Panc1 (cell line): Measurements from ENCODE around the gene CXCR3. TPM values are rescaled to one million over a fixed set of nuclear protein-coding genes. Genes with fewer than 3 reads are reported as not detected.

Source experiments
- ATAC-seq: fragments of 200-7000 bp; cut with Tn5 transposase; 2 replicates; pipeline ENCODE4 v1.9.1; 2020; ENCODE audit warnings: mild to moderate bottlenecking, moderate library complexity
- BruUV-seq: library from RNA; stranded (reverse); fragments of 400-500 nt; replicated peaks from 2 replicates; lab custom pipeline; 2021; lab: Mats Ljungman, UMichigan
- CTCF ChIA-PET: fragments of 300-600 bp; sonication (Branson Sonifier 250); formaldehyde crosslinking; loops from one replicate; lab custom pipeline; 2022; ENCODE audit warnings: antibody characterized with exemption; lab: Charles Lee
- POLR2A ChIA-PET: fragments of 300-600 bp; sonication (Branson Sonifier 250); formaldehyde crosslinking; loops from one replicate; lab custom pipeline; 2022; ENCODE audit warnings: antibody characterized with exemption; lab: Charles Lee
- DNase-seq: peaks from one replicate; pipeline ENCODE4 v3.0.0-alpha.2; 2010; ENCODE audit warnings: low read depth, low spot score
- H3K27ac ChIP-seq: 2 replicates; pipeline ENCODE4 v1.5.1; 2011; ENCODE audit warnings: mild to moderate bottlenecking, low read length, inconsistent platforms
- H3K27me3 ChIP-seq: fragments of 200-500 bp; sonication (Bioruptor generic); 2 replicates; pipeline ENCODE4 v1.6.0; 2014; ENCODE audit warnings: low read length, inconsistent platforms; ENCODE audit not compliant: control insufficient read depth, insufficient read depth
- H3K36me3 ChIP-seq: fragments of 200-500 bp; sonication (Bioruptor generic); 2 replicates; pipeline ENCODE4 v1.5.1; 2014; ENCODE audit warnings: inconsistent platforms, mild to moderate bottlenecking, low read length, moderate library complexity; ENCODE audit not compliant: control insufficient read depth, insufficient read depth
- H3K4me1 ChIP-seq: 2 replicates; pipeline ENCODE4 v1.5.1; 2011; ENCODE audit warnings: inconsistent platforms, mild to moderate bottlenecking, low read length, moderate library complexity; ENCODE audit not compliant: control insufficient read depth, insufficient read depth
- H3K4me3 ChIP-seq, 2 experiments: 2 replicates each; pipeline ENCODE4 v1.5.1; 2011 to 2012; ENCODE audit warnings: low read depth in 2 of 2, low read length in 2 of 2, mild to moderate bottlenecking in 2 of 2, inconsistent platforms in 1 of 2, moderate library complexity in 1 of 2
- H3K9me3 ChIP-seq: fragments of 200-500 bp; sonication (Bioruptor generic); 2 replicates; pipeline ENCODE4 v1.5.1; 2014; ENCODE audit warnings: low read depth, mild to moderate bottlenecking, inconsistent platforms, low read length, moderate library complexity; ENCODE audit not compliant: control insufficient read depth, insufficient read depth
- POLR2AphosphoS5 ChIP-seq: IDR thresholded peaks from 2 replicates; pipeline ENCODE4 v1.6.1; 2012; ENCODE audit warnings: mild to moderate bottlenecking, low read depth, low read length, moderate library complexity
- SIN3A ChIP-seq: IDR thresholded peaks from 2 replicates; pipeline ENCODE4 v1.6.1; 2012; ENCODE audit warnings: low read depth, mild to moderate bottlenecking, low read length, moderate library complexity, borderline replicate concordance; ENCODE audit not compliant: insufficient read depth
- TCF7L2 ChIP-seq: IDR thresholded peaks from 2 replicates; pipeline ENCODE4 v1.6.1; 2011; ENCODE audit warnings: mild to moderate bottlenecking, low read depth, low read length, inconsistent platforms
- in situ Hi-C: cut with HindIII; loops from 2 replicates; pipeline ENCODE4 v1.10.0; 2016; ENCODE audit warnings: low sequenced_read_pairs, low pct_unique_long_range_greater_than_20kb
- intact Hi-C: fragments of 100-400 bp; cut with micrococcal nuclease; formaldehyde crosslinking; loops from one replicate; pipeline ENCODE4 v1.10.0; 2022; ENCODE audit not compliant: unreplicated experiment
- total RNA-seq: library from RNA; stranded (reverse); gene quantifications from one replicate; pipeline ENCODE4 v1.2.1, GENCODE V29; 2021; ENCODE audit not compliant: unreplicated experiment
- TF ChIP-seq, protein P1 (sequence below): fragments of 450-650 bp; IDR thresholded peaks from 2 replicates; pipeline ENCODE4 v1.5.1; 2017; ENCODE audit warnings: mild to moderate bottlenecking
- TF ChIP-seq, protein P2 (sequence below), 2 experiments: IDR thresholded peaks; 2 replicates each; pipeline ENCODE4 v1.6.1; 2011 to 2012; ENCODE audit warnings: low read depth in 2 of 2, control low read depth in 1 of 2, low read length in 1 of 2, mild to moderate bottlenecking in 1 of 2, moderate library complexity in 1 of 2; ENCODE audit not compliant: insufficient read depth in 1 of 2

Gene CXCR3
- total RNA-seq, 1 experiment from 2014 or later, result not detected

DNA sequence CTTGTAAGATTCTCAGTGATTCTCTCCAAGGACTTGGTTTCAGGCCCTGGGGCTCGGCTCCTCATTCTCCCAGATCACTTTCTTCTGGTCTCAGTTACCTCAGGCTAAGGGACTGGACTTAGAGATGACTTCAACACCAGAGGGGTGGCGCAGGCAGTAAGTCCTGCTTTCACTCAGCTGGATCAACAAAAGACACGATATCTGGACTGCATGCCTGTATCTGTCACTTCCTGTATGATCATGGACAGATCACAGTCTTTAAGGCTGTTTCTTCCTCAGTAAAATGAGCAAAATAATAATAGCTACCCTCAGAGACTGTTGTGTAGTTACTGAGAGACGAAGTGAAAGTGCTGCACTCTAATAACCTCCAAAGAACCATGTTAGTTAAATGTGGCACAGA lies 19.5 kb upstream of the CXCR3 start:
- ChIA-PET POLR2A (no interaction called here), CTCF (no interaction called here)
- Histone ChIP-seq H3K4me3 (no peak overlapping the region), H3K36me3 (no peaks in the 10 kb centered on the region), H3K27me3 (no peaks in the 10 kb centered on the region), H3K27ac (no peak overlapping the region), H3K4me1 (no peaks in the 10 kb centered on the region), H3K9me3 (no peaks in the 10 kb centered on the region)
- DNase-seq, result no peak
- BruUV-seq, result no TSS peak
- TF ChIP-seq, protein P1, sequence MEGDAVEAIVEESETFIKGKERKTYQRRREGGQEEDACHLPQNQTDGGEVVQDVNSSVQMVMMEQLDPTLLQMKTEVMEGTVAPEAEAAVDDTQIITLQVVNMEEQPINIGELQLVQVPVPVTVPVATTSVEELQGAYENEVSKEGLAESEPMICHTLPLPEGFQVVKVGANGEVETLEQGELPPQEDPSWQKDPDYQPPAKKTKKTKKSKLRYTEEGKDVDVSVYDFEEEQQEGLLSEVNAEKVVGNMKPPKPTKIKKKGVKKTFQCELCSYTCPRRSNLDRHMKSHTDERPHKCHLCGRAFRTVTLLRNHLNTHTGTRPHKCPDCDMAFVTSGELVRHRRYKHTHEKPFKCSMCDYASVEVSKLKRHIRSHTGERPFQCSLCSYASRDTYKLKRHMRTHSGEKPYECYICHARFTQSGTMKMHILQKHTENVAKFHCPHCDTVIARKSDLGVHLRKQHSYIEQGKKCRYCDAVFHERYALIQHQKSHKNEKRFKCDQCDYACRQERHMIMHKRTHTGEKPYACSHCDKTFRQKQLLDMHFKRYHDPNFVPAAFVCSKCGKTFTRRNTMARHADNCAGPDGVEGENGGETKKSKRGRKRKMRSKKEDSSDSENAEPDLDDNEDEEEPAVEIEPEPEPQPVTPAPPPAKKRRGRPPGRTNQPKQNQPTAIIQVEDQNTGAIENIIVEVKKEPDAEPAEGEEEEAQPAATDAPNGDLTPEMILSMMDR, result no peak
- TF ChIP-seq SIN3A (no peak), POLR2AphosphoS5 (no peak), TCF7L2 (no peak)
- TF ChIP-seq, protein P2, sequence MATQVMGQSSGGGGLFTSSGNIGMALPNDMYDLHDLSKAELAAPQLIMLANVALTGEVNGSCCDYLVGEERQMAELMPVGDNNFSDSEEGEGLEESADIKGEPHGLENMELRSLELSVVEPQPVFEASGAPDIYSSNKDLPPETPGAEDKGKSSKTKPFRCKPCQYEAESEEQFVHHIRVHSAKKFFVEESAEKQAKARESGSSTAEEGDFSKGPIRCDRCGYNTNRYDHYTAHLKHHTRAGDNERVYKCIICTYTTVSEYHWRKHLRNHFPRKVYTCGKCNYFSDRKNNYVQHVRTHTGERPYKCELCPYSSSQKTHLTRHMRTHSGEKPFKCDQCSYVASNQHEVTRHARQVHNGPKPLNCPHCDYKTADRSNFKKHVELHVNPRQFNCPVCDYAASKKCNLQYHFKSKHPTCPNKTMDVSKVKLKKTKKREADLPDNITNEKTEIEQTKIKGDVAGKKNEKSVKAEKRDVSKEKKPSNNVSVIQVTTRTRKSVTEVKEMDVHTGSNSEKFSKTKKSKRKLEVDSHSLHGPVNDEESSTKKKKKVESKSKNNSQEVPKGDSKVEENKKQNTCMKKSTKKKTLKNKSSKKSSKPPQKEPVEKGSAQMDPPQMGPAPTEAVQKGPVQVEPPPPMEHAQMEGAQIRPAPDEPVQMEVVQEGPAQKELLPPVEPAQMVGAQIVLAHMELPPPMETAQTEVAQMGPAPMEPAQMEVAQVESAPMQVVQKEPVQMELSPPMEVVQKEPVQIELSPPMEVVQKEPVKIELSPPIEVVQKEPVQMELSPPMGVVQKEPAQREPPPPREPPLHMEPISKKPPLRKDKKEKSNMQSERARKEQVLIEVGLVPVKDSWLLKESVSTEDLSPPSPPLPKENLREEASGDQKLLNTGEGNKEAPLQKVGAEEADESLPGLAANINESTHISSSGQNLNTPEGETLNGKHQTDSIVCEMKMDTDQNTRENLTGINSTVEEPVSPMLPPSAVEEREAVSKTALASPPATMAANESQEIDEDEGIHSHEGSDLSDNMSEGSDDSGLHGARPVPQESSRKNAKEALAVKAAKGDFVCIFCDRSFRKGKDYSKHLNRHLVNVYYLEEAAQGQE (IDR thresholded peaks at IDR 0.05; ENCODE audit: insufficient read depth in 1 of 2, low read depth in 2 of 2, low read length in 1 of 2), result no peak
- 0 out of 2 replicates have a peak, but pooled peaks have one; percentile 17 for ATAC-seq
- in situ Hi-C loops, result no loop called here
- intact Hi-C loops, result no loop called here

DNA sequence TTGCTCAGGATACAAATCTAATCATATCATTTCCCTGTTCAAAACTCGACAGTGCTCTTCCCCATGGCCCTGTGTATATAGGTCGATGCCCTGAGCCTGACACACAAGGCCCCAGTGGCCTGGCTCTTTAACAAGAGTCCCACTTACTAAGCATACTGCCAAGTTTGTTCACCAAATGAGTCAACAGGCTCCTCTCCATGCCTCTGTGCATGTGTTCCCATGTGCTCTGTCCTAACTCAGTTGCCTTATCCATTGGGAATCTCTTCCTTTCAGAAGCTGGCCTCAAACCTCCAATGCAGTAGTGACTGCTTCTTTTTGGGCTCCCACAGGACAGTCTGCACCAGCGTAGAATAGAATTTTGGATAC lies 18.9 kb upstream of the CXCR3 start:
- in situ Hi-C loops, result no loop called here
- ChIA-PET CTCF (no interaction called here), POLR2A (no interaction called here)
- Histone ChIP-seq H3K36me3 (no peaks in the 10 kb centered on the region), H3K4me1 (no peaks in the 10 kb centered on the region), H3K9me3 (no peaks in the 10 kb centered on the region), H3K27me3 (no peaks in the 10 kb centered on the region), H3K4me3 (no peak overlapping the region), H3K27ac (no peak overlapping the region)
- DNase-seq (no peak), ATAC-seq (peak; percentile 56; the same call in 1 of the 2 replicates)
- intact Hi-C loops, result no loop called here
- TF ChIP-seq SIN3A (no peak), POLR2AphosphoS5 (no peak), TCF7L2 (no peak)
- BruUV-seq, result no TSS peak

DNA sequence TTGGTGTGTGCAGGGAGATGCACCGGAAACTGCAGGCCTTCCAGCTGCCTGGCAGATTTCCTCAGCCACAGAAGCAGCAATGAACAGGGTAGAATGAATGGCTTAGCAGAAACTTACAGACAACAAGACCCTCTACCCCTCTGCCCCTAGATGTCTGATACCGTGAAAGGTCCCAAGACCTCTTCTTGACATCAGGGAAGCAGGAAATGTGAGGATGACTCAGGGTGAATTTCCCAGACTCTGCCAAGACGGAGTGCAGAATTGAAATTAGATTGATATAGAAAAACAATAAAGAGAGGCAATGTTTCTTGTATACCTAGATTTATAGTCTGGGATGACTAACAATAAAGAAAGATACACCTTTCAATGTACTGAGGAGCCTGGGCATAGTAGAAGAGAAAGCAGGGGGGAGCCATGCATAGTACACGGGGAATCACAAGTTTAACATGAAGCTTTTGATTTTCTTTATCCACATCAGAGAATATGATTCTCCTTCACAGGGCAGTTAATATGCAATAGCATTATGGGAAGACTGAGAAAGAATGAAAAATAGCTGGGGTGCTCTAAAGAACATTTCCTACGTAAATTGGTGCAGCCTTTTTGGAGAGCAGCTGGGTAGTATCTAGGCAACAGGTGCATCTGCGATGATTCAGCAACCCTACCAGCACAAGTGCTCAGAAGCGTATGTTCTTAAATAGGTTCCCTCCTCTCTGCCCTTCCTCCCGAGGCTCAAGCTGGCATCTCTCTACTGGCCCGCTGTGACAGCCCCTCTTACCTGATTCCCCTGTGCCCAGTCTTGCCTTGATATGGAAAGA lies 18.3 kb upstream of the CXCR3 start:
- DNase-seq (no peak), ATAC-seq (no peak)
- CTCF ChIA-PET, result no interaction called here
- Histone ChIP-seq H3K27ac (no peak overlapping the region), H3K27me3 (no peaks in the 10 kb centered on the region), H3K4me1 (no peaks in the 10 kb centered on the region), H3K4me3 (no peak overlapping the region), H3K9me3 (no peaks in the 10 kb centered on the region), H3K36me3 (no peaks in the 10 kb centered on the region)
- intact Hi-C loops, result no loop called here
- in situ Hi-C loops, result no loop called here
- BruUV-seq, result no TSS peak
- TF ChIP-seq, protein P1, result no peak
- TF ChIP-seq SIN3A, result no peak
- TF ChIP-seq POLR2AphosphoS5, result no peak
- no peak for TF ChIP-seq TCF7L2
- TF ChIP-seq, protein P2 (IDR thresholded peaks at IDR 0.05; ENCODE audit: insufficient read depth in 1 of 2, low read depth in 2 of 2, low read length in 1 of 2), result no peak
- POLR2A ChIA-PET, result no interaction called here
